GM18519 (cell line): ENCODE data around the gene RUVBL2.
"Not testable (repeated sequence)": the region's sequence is repeated elsewhere in the genome, so short reads cannot be mapped to it uniquely, and the experiment has no call there.

Source experiments
- ATAC-seq: cut with Tn5 transposase; IDR thresholded peaks from one replicate; pipeline ENCODE4 v1.9.1; 2021; ENCODE audit warnings: mild to moderate bottlenecking, moderate library complexity; ENCODE audit not compliant: unreplicated experiment, low FRiP score

RUVBL2 gene

DNA sequence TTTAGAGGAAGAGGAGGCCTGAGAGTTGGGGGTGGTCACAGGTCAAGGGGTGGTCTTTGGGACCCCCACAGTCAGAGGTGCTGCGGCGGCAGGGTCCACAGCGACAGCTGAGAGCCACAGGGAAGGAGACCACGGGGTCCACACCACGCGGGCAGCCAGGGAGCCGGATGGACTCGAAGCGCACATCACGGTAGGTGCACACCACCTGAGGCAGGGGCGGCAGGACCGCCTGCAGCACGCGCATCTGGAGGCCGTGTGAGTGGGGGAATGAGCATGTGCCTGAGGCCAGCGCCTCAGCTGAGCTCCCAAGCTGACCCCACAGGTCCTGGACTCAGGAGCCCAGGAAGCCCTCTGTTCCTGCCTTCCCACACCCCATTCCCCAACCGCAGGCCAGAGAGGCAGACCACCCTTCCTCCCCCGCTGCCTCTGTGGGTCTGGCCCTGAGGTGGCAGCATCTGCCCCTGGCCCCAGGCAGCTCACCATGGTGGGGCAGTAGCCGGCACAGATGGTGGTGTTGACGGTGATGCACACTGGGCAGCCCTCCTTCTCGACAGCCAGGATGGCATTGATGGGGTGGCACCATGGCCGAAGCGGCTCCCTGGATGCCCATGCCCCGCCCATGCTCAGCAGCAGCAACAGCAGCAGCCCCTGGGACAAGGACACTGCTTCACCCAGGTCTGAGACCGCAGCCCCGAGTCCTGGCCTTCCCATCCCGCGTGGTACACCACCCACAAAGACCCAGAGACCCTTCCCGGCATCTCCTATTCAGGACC lies 22.6 kb downstream of the RUVBL2 start:
- ATAC-seq = no peak

DNA sequence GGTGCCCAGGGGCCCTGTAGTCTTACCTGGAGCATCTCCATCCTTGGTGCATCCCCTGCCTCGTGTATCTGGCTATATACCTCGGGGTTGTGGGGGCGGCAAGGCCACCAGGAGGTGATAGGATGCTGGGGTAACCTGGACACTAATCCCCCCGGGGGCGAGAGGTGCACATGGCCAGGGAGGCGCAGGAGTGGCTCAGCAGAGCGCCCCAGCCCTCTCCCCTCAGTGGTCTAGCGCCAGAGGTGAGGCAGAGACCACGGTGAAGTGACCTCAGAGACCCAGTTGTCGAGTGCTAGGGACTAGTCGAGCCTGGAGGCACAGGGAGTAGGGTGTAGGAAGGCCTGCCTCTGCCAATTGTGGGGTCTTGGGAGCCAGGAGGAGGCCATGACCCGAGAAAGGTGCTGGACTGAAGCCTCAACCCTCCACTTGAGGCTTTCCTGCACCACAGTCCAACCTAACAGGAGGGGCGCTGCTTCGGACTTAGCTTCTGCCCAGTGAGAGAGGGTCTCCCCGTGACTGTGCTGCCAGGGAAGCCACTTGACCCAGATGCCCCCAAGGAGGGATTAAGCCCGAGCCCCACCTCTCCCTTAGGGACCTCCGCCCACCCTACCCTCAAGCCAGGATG lies 23.5 kb downstream of the RUVBL2 start, which contains the start of gene LHB:
LHB (minus strand) TSS at position 51 of the 625 bp plus-strand sequence; CDS start at position 41, 10 bp downstream.
- ATAC-seq = no peak

DNA sequence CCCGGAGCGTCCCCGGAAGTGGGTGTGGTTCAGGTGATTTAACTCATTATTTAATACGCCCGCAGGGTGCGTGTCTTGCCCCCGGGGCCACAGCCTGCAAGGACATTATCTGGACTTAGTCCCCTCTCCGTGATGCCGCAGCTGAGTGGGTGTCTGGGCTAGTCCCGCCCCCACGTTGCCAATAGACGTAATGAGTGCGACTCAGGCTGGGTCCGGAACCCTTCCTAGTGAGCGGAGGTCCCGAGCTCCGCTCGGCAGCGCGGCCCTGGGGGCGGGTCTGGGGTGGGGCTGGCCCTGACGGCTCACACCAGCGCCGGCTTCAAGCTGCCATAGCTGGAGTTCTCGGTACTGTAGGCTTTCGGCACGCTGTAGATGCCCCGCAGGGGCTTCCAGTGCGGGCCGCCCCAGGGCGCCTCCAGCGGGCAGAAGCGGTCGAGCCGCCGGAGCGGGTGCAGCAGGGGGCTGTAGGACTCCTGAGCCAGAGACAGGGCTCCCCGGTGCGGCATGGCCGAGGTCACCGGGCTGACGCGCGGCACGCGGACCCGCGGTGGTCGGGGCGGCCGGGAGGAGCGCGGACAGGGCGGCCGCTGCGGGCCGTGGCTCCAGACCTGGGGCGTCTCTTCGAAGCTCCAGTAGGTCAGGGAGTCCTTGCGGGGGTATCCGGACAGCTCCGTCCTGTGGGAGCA lies 24.1 kb downstream of the RUVBL2 start:
- ATAC-seq = no peak

DNA sequence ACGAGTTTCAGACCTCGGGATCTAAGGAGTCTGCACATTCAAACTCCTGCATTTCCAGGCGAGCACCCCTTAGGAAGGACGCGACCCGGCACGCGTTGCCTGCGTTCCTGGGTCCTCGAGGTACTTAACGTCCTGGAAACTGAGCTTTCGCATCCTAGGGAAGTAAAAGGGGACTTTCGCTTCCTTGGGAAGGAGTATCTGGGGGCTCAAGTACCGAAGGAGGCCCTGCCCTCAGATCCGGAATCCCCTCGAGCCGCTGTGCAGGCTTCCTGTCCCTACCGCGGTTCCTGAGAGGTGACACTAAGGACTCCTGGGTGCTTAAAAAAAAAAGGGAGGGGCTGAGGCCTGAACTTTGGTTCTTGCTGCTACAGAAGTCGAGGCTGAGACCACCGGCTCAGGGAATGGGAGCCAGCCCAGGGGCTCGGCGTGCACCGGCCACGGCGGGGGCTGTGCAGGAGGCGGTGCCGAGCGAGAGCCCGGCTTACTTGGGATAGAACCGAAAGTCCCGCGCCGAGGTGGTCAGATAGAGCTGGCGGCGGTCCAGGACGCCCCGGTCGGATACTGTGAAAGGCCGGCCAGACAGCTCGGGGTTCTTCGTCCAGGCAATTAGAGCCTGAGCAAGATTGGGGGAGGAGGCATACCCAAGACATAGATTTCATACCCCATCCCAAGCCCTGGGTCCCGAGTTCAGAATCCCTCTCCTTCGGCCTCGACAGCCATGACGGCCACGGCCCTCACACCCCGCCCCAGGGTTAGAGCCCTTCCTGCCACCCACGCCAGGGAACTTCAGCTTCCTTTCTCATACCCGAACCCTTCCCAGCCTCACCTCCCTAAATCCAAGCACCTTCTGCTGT lies 24.9 kb downstream of the RUVBL2 start:
- ATAC-seq = not testable (repeated sequence)

DNA sequence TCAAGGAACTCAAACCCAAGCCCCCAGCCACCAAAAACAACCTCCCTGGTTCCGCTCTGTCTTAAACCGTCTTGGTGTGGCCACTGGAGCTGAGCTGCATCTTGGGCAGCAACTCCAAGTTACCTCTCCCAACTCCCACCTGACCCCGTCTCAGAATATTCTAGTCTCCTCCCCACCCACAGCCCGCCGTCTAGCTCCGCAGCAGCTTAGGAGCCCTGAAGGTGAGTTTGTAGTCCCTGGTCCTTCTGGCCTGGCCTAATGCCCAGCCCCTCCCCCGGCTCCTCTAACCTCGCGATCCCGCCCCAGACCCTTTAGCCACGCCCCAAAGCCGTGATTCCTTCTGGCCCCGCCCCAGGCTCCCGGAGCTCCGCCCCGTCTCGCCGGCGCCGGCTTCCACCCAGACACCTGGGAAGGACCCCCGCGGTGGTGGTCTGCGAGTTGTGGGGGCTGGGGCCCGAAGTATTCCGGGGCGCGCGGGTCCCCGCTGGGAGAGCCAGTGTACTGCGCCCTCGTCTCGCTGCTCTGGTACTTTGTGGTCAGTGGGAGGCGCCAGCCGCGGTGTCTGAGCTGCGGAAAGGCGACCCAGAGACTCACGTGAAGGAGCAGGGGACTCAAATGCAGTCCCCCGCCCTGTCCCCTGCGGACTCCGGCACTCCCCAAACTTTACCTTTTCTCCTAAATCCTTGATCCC lies 25.7 kb downstream of the RUVBL2 start:
- no peak for ATAC-seq

DNA sequence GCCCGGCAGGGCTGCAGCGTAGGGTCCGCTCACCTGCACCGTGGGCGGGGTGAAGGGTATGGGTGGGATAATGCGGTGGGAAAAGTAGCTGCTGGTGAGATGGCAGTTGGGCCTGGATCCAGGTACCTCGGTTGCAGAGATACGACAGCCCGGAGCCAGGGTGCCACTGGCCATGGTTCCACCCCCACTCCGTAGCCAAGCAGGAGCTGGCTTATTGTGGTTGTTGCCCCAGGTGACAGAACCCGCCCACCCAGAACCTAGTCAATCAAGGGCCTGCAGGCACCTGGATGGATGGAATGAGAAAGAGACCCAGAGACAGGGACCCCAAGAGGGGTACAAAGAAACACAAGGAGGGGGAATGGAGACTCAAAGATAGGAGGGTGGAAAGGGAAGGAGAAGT lies 26.7 kb downstream of the RUVBL2 start:
- no peak for ATAC-seq

DNA sequence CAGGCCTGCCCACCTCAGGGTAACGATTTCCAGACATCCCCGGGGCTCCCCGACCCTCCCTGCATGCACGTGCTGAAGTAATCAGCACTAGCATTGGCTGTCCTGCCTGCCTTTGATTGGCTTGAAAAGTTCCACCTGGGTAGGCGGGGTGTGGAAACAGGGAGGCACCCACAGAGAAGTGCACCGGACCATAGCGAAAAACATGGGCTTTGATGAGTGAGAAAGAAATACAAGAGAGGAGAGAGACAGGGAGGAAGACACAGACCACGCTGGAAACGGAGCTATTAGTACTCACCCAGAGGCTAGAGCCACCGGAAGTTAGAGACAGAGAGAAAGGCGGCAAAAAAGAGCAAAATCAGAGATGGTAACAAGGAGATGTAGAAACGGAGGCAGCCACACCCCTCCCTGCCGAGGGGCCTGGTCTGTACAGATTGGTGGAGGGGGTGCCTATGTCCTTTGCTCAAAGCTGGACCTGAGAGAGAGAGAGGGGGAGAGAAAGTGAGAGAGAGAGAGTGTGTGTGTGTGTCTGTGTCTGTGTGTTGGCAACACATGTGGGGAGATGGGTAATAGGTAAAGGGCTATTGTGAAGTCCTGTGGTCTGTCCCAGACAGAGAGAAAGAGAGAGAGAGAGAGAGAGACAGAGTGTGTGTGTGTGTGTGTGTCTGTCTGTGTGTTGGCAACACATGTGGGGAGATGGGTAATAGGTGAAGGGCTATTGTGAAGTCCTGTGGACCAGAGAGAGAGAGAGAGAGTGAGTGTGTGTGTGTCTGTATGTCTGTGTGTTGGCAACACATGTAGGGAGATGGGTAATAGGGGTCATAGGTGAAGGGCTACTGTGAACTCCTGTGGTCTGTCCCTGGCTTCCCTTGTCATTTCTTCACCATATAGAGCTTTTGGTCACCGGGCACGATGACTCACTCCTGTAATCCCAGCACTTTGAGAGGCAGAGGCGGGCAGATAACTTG lies 27.5 kb downstream of the RUVBL2 start:
- no peak for ATAC-seq

DNA sequence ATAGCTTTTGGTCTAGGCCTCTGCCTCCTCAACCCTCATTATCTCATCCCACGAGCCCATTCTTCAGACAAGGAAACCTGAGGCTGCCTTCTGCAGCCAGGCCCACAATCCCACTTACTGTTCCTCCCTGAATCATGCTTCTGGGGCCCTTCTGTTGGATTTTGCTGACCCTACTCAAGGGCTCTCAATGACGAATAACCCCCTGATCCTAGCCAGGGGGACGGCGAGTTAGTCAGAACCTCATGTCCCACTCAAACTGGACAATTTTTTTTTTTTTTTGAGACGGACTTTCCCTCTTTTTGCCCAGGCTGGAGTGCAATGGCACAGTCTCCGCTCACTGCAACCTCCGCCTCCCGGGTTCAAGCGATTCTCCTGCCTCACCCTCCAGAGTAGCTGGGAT lies 28.4 kb downstream of the RUVBL2 start:
- ATAC-seq = no peak

DNA sequence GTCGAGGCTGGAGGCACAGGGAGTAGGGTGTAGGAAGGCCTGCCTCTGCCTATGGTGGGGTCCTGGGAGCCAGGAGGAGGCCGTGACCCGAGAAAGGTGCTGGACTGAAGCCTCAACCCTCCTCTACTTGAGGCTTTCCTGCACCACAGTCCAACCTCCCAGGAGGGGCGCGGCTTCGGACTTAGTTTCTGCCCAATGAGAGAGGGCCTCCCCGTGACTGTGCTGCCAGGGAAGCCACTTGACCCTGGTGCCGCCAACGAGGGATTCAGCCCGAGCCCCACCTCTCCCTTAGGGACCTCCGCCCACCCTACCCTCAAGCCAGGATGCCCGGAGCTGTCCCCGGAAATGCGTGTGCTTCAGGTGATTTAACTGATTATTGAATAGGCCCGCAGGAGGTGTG lies 30.5 kb downstream of the RUVBL2 start, which contains the start of gene CGB3:
CGB3 (minus strand) TSS at position 101 of the 400 bp plus-strand sequence. CDS start 362 bp downstream, outside the sequence.
- not testable (repeated sequence) for ATAC-seq

DNA sequence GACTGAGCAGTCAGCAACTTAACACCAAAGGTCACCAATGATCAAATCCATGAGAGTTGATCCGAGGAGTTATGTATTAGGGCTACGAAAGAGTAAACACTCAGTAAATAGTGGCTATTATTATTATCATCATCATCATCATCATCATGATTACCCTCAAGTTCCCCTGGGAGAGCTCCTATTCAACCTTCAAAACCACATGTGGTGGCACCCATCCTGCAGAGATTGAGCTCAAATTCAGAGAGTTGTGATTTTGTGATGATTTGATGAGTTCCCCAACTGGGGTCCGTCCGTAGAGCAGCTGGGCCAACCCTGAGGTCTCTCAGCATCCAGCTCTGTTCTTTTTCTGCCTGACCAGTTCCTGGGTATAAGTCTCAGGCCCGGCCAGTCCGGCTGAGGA lies 31.4 kb downstream of the RUVBL2 start:
- not testable (repeated sequence) for ATAC-seq

DNA sequence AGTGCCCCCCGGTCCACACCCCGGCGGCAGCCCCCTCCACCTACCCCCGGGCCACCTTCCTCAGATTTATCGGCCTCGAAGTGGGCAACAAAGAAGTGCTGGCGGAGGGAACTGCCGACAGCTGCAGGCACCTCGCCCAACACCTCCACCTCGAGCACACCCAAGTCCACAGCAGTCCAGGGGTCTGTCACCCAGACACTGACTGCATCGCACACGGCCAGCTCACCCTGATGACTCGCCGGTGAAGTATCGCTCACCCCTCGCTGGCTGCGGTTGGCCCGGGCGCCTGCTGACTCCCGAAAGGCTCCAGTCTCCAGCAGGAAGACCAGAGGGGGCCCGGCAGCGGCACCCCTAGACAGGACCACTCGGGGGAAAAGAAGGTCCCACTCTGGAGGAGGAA lies 31.9 kb downstream of the RUVBL2 start:
- ATAC-seq = not testable (repeated sequence)

DNA sequence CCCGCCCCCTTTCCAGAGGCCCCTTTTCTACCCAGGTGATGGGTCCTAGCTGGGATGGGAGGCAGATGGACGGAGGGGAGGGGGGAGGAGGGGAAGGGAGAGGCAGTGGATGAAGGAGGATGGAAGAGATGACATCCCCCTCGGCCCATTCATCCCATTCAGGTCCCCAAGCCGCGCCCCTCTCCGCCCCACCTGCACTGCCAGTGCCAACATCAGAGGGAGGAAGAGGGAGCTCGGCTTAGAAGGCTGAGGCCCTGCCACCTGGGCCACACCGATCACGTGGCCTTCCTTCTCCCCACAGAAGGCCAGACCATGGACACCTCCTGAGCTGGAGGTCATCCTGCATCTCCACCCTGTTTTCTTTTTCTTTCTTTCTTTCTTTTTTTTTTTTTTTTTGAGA lies 35.0 kb downstream of the RUVBL2 start:
- not testable (repeated sequence) for ATAC-seq

DNA sequence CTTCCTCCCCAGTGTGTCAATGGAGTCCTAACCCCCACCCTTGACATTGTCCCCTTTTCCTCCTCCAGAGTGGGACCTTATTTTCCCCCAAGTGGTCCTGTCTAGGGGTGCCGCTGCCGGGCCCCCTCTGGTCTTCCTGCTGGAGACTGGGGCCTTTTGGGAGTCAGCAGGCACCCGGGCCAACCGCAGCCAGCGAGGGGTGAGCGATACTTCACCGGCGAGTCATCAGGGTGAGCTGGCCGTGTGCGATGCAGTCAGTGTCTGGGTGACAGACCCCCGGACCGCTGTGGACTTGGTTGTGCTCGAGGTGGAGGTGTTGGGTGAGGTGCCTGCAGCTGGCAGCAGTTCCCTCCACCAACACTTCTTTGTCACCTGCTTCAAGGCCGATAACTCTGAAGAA lies 36.1 kb downstream of the RUVBL2 start:
- not testable (repeated sequence) for ATAC-seq

DNA sequence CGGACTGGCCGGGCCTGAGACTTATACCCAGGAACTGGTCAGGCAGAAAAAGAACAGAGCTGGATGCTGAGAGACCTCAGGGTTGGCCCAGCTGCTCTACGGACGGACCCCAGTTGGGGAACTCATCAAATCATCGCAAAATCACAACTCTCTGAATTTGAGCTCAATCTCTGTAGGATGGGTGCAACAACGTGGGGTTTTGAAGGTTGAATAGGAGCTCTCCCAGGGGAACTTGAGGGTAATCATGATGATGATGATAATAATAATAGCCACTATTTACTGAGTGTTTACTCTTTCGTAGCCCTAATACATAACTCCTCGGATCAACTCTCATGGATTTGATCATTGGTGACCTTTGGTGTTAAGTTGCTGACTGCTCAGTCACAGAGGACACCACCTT lies 36.6 kb downstream of the RUVBL2 start:
- ATAC-seq = not testable (repeated sequence)

DNA sequence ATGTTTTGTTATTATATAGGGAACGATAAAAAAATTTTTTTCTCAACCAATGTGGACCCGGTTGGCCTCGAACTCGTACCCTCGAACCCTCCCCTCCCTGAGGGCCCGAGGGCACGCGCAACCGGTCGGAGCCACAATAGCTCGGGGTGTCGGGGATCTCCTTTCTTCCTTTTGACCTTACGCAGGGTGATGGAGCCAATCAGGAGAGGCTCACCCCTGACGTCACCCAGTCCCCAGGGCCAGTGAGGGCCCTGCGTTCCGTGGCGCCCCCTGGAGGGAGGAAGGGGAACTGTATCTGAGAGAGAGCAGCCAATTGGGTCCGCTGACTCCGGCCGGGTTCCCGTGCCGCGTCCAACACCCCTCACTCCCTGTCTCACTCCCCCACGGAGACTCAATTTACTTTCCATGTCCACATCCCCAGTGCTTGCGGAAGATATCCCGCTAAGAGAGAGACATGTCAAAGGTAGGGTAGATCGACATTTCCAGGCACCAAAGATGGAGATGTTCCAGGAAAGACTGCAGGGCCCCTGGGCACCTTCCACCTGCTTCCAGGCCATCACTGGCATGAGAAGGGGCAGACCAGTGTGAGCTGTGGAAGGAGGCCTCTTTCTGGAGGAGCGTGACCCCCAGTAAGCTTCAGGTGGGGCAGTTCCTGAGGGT lies 38.1 kb downstream of the RUVBL2 start, which contains the start of gene CGB2:
CGB2 (plus strand) TSS at position 249 of the 660 bp plus-strand sequence; CDS start at position 455, 206 bp downstream.
- ATAC-seq = not testable (repeated sequence)

DNA sequence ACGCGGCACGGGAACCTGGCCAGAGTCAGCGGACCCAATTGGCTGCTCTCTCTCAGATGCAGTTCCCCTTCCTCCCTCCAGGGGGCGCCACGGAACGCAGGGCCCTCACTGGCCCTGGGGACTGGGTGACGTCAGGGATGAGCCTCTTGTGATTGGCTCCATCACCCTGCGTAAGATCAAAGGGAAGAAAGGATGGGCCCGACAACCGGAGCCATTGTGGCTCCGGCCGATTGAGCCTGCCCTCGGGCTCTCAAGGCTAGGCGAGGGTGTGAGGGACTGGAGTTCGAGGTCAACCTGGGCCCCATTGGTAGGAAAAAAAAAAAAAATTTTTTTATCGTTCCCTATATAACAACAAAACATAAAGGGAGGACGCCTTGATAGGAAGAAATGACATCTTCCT lies 43.1 kb downstream of the RUVBL2 start, which contains the start of gene CGB1:
CGB1 (minus strand) TSS at position 81 of the 400 bp plus-strand sequence. CDS start 184 bp downstream, outside the sequence.
- ATAC-seq = not testable (repeated sequence)

DNA sequence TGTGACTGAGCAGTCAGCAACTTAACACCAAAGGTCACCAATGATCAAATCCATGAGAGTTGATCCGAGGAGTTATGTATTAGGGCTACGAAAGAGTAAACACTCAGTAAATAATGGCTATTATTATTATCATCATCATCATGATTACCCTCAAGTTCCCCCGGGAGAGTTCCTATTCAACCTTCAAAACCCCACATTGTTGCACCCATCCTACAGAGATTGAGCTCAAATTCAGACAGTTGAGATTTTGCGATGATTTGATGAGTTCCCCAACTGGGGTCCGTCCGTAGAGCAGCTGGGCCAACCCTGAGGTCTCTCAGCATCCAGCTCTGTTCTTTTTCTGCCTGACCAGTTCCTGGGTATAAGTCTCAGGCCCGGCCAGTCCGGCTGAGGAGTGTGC lies 44.4 kb downstream of the RUVBL2 start:
- not testable (repeated sequence) for ATAC-seq
